ENCODE measurements around the gene EHD1.

The EHD1 gene

DNA sequence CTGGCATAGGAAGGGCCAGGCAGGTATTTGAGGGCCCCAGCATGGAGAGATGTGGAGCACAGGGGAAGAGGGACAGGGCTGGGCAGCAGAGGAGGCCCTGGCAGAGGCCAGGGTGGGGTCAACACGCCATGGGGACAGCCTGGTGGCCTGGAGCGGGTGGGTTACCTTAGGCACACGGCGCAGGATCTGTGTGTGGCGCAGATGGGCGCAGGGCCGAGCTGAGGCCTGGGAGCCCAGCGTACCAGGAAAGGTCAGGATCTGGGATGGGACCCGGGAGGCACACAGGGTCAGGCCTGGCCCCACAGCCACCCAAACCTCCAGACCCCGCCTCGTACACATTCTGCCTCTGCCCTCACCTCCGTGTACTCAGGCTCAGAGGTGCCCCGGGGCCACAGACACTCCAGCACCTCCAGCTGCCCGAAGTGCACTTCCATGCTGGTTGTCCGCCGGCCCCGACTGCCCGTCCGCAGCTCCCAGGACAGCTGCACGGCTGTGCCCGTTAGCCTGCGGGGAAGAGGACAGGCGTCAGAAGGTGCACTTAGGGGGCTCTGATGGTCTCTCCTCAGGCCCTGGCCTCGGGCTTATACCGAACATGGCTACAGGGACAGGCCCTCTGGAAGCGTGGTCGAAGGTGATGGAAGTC lies 32.2 kb upstream of the EHD1 start:
- in situ Hi-C loops (cut with MboI; ENCODE audit: low sequenced_read_pairs) = no loop called here

DNA sequence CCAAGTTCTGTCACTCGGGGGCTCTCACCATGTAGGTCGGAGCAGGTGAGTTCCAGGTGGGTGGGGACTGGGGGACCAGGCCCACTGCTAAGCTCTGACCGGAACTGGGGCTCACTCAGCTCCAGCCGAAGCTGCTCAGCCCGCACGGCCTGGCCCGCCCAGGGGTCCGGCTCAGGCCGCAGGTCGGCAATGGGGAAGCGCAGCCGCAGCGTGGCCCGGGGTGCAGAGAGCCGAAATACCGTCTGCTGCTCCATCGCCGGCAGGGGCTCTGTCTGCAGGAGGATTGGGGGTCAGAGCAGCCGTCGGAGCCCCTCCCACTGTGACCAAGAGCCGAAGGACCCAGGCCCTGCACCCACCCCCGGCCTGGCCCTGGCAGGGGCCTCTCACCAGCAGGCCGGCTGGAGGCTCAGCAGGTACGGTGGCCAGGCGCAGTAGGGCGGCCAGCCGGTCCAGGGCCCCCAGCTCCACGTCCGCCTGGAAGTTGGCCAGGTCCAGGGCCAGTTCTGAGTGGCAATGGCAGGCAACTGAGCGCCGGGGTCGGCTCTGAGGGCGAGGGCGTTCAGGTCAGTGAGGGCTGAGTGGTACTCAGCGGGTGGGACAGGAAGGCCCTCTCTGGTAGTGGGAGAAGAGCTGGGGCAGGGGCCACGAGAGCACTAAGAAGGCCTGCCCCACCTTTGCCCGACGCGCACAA lies 31.4 kb upstream of the EHD1 start:
- in situ Hi-C loops (cut with MboI; ENCODE audit: low sequenced_read_pairs) = no loop called here

DNA sequence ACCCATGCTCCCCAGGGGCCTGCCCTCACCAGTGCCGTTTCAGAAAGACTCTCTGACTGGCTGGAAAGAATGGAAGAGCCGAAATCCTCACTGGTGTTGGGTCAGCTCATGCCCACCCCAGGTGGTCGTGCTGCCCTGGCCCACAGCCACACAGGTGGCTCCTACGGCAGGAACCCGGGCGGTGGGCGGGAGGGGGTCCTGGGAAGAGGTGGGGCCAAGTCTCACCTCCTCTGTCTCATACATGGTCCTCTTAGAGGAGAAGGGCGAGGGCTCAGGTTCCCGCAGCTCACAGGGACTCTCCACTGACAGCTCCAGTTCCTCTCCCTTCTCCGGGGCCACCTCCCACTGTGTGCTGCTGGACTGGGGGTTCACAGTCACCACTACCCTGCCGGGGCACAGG lies 30.3 kb upstream of the EHD1 start:
- in situ Hi-C loops (cut with MboI; ENCODE audit: low sequenced_read_pairs) = no loop called here

DNA sequence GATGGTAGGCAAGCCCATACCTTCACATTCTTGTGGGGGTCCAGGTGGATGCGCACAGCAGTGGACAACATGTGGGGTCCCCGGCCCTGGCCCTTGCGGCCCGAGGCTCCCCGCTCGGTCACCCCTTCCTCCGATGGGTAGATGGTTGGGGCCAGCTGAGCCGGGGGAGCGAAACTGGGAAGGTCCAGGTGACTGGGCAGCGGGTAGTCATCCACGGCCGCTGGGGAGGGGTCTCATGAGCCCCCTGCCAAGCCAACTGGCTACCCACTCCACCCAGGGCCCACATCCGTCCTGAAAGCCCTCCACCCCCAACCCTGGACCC lies 27.9 kb upstream of the EHD1 start:
- in situ Hi-C loops (cut with MboI; ENCODE audit: low sequenced_read_pairs) = no loop called here

DNA sequence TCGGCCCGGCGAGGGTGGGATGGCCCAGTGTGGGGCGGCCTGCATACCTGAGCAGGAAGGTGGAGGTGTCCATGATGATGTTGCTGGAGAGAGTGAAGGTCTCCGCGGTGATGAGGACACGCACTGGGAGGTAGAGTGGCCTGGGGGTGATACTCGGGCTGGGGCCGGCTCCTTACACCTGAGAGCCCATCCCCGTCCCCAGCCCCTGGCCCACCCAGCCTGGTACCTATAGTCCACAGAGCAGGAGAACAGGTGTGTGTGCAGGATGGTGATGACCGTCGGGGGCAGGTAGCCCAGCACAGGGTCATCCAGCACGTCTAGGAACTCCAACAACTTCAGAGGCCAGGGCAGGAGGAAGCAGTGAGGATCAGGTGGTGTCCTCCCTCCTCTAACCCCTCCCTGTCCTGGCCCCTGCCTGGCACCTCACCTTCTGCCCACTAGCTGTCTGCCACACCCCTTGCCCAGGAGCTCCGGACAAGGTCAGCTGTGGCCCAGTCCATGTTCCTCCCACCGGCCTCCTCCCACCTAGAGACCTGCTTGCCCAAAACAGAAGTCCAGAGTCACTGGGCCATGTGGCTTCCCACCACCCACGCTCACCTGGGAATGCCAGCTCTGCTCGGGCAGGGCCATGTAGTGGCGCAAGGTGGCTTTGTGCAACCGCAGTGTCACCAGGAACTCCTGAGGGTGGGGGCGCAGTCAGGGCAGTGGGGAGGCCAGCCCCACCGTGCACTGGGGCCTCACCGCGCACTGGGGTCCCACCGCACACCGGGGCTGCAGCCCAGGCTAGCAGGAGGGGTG lies 27.3 kb upstream of the EHD1 start:
- in situ Hi-C loops (cut with MboI; ENCODE audit: low sequenced_read_pairs) = no loop called here

DNA sequence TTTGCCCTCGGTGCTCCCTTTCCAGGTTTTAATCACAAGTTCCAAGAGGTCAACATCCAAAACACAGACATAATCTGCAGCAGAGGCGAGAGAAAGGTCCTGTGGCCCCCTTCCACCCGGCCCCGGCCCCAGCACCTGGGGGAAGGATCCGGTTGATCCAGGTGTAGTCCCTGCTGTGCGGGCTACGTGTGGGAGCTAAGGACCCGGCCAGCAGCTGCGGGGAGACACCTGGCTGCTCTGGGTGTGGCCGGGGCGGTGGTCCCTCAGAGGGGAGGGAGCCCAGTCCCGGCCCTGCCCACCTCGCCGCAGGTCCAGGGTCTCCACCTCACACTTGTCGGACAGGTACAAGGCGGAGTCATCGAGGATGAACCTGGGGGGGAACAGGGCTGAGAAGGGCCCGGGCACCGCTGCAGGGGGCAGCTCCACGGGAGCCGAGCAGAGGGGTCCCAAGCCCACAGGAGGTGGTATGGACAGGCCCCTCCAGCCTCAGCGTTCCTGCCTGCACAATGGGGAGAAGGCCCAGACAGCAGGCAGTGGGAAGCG lies 24.9 kb upstream of the EHD1 start:
- in situ Hi-C loops (cut with MboI; ENCODE audit: low sequenced_read_pairs) = no loop called here

DNA sequence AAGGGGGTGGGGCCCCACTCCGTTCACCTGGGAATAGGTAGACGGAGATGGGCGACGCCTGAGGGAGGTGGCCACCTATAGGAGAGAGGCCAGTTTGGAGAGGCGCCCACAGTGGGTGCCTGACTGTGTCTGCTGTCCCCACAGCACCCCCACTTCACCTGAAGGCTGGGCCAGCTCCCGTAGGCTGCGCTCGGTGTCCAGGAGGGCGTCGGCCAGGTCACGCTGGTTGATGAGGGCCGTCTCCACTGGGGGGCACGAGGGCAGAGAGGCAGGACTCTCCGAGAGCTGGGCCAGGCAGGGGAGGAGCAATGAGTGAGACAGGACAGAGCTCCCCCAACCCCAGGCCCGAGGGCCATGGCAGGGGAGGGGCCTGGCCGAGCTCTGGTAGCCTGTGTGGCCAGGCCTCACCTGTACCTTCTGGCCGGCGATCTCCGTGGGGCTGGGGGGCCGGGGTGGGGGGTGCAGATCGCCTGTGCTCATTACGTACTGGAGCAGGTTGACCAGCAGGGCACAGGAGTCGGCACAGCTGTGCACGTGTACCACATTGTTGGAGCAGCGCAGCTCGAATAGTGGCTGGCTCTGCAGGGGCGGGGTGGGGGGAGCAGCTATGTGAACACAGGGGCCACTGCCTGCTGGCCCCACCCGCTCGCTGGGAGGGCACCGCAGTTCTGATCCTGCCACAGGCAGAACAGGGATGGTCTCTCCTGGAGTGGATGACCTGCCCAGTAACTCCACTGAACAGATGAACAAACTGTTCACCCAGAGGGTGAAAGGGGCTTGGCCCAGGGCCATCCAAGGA lies 23.9 kb upstream of the EHD1 start:
- in situ Hi-C loops (cut with MboI; ENCODE audit: low sequenced_read_pairs) = no loop called here

DNA sequence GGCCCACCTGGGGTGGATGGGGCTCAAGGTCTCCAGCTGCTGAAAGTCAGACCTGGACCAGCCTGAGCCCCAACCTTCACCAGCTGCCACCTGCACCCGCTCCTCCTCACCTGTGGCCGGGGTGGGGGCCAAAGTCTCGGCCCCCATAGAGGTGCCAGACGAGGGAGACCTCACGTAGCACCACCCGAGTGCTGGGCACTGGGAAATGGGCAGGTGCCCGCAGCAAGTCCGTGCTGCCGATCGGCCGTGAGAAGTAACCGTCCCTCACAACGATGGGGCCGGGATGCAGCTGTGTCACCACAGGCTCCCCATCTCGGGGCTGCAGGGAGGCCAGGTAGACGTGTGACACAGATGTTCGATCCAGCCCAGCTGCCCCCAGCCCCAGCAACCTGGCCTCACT lies 22.4 kb upstream of the EHD1 start:
- in situ Hi-C loops (cut with MboI; ENCODE audit: low sequenced_read_pairs) = no loop called here

DNA sequence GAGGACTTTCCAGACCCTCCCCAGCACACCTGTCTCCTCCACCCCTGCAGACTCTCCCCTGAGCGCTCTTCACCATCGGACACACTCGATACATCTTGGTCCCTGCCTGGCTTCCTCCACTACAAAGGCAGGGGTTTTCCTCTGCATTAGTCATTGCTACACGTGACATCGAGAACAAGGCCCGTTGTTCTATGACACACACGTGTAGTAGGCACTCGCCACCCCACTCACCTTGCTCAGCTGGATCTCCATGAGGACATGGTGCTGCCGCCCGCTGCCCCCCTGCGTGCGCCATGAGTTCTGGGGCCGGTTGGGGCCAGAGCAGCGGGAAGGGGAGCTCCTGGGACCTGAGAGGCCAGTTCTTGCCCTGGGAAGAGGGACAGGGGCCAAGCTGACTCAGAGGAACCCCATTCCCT lies 21.9 kb upstream of the EHD1 start:
- in situ Hi-C loops (cut with MboI; ENCODE audit: low sequenced_read_pairs) = no loop called here

DNA sequence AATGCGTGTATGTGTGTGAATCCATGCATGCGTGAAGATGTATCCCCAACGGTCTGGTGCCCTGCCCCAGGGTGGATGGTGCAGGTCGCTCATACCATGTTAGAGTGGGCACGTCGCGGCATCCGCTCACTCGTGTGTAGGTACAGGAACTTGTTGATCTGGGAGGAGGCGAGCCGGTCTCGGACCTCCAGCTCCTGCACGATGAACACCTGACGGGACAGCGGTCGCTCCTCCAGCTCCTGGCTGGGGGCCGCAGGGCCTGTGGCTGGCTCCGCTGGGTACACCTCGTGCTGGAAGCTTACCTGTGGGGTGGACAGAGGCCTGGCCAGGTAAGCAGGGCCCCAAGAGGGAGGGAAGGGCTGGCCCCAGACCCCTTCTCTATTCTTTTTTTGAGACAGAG lies 20.1 kb upstream of the EHD1 start:
- in situ Hi-C loops (cut with MboI; ENCODE audit: low sequenced_read_pairs) = no loop called here

DNA sequence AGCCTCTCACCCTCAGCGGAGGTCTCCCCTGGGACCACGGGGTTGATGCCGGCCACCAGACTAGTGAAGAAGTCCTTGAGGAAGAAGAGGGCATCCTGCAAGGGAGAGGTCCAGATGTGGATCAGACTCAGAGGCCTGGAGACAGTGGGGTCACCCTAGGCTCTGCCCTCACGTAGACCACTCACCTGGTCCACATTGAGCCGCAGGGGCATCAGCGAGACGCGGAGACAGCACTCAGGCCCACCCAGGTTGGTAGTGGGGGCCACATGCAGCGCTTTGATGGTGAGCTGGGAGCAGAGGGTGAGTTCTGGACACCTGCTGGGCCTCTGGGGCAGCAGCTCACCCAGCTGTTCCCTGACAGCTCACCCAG lies 19.6 kb upstream of the EHD1 start:
- in situ Hi-C loops (cut with MboI; ENCODE audit: low sequenced_read_pairs) = no loop called here

DNA sequence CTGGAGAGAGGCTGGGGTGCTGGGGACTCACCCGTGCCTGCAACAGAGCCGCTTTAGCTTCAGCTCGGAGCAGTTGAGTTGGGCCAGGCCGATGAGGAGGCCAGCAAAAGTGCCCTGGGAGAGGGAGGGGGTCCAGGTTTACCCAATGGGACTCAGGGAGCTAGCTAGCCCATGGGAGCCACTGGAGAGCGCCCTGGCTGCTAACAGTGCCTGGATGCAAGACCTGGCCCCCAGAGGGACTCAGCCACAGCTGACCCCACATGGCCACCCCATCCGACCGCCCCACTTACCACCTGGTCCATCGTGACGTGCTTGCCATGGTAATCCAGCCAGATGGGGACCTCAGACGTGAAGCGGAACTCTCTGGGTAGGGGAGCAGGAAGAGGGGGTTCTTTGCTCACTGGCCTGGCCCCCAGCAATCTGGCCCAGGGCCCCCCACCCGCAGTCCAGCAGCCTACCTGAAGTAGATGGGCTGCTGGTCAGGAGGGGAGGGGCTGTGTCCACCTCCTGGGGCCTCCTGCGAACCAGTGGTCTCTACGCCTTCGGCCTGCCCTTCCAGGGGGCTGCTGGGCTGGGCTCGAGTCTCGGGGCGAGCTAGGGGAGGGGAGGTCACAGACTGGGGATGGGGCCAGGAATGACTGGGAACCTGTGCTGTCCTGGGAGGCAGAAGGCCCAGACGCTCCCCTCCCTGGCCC lies 19.1 kb upstream of the EHD1 start:
- in situ Hi-C loops (cut with MboI; ENCODE audit: low sequenced_read_pairs) = no loop called here

DNA sequence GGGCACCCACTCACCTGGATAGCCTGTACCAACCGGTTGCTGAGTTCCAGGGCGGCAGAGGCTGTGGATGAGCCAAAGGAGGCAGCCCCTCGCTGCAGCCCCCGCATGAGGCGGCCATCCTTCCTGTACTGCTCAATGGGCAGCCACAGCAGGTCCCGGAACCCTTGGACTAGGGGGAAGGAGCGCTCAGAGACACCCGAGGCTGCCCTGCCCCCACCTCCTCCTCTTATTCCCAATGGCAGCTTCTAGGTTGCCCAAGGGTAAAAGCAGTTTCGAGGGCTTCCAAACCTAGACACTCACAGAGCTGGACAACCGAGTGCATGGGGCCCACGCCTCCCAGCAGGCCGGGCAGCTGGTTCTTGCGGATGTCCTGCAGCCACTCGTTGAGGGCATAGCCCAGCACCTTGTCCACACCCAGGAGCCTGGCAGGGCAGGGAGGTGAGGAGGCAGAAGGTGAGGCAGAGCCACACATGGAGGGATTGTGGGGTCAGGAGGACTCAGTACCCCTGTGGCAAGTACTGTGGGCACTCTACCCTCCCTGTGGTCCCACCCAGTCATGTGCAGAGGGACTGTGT lies 18.1 kb upstream of the EHD1 start:
- in situ Hi-C loops (cut with MboI; ENCODE audit: low sequenced_read_pairs) = no loop called here

DNA sequence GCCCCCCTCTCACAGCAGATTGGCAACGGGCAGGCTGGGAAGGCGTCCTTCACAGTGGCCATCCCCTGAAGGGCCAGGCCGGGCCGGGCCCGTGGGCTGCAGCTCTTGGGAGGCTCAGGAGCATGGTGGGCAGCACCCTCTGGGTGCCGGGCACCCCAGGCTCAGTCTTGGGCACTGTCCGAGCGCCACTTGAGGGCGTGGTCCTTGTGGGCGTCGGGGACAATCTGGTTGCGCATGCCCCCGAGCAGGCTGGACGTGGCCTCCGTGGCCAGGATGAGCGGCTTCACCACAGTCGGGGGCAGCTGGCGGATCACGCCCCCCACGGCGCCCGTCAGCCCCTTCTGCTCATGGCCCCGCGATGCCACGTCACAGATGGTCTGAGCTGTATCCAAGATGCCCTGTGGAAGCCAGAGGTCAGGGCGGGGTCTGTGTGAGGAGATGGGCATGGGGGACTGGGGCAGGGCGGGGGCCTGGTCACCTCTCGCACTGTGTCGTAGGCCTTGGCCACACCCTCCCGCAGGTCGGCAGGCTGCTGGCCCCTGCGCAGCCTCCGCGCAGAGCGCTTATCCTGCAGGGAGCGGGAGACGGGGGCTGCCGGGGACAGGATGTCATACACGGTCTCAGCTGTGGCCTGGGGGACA lies 16.5 kb upstream of the EHD1 start:
- in situ Hi-C loops (cut with MboI; ENCODE audit: low sequenced_read_pairs) = no loop called here

DNA sequence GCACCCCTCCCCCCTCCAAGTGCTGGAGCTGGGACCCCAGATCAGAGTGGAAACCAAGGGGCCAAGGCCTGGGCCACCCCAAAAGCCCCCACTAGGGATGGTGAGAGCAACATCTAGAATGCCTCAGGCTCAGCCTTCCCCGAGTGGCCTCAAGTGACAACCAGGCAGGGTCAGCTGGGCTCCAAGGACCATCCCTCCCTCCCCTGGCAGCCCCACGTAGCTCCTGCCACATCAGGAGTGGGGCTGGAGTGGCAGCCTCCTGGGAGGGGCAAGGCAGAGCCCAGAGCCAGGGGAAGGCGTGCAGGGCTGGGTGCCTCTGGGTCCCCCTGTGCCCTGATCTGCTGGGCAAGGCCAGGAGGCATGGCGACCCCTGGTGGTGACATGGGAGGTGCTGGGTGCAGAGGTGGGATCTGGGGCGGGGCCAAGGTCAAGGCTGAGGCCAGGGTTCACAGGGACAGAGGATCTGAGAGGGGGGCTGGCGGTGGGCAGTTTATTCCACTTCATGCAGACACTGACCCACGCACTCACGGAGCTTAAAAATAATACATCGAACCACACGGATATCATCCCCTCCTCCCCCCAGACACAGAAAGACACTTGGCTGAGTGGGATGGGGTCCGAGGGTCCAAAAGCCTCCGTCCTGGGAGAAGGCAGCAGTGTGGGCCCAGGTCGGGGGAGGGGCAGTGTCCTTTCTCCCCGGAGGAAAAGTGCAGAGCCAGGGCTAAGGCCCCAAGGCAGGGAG lies 15.8 kb upstream of the EHD1 start:
- in situ Hi-C loops (cut with MboI; ENCODE audit: low sequenced_read_pairs) = no loop called here

DNA sequence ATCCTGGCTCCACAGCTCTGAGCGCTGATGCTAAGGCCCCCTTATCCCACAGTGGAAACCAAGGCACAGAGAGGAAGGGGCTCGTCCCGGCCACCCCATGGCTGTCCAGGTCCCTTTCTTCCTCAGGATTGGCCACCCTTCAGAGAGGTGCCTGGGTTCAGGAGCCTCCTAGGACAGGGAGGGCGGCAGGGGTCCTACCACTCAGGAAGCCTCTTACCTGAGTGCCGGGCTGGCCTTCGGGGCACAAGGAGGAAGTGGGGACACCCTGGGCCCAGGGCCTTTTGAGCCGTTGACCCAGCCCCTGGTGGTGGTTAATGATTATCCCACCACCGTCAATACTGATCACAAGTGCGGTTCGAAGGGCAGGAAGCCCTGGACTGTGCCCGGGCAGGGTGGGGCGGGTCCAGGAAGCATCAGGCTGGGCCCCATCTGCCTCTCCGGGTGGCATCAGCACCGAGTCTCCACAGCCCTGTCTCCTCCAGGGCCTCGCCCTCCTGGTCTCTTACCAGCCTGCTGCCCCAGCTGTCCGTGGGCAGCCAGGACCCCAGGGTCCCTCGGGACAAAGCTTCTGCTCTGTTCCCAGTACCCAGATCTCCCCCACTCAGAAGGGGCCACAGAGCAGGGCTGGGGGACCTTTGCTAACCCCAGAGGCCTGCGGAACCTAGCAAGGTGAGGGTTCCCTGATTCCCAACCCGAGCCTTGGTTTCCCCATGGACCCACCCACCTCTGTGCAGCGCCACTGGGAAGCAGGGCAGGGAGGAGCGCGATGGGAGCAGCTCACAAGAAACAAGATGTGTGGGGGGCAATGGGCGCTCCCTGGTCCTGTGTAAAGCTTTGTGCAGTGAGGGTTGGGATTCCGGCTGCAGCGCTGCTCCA lies 15.0 kb upstream of the EHD1 start:
- in situ Hi-C loops (cut with MboI; ENCODE audit: low sequenced_read_pairs) = no loop called here

DNA sequence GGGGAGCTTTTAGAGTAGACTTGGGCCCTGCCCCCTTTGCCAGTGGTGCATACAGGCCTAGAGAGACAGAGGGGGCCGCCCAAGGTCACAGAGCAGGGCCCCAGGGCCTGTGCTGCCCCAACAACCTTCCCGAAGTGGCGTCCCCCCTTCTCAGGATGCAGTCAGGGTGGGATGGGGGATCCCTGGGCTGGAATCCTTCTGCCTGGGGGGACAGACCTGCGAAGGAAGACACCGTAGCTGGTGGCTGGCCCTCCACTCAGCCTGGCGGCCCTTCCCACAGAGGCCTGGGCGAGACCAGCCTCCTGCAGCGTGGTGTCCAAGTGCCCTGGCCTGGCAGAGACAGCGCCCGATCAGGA lies 14.4 kb upstream of the EHD1 start:
- in situ Hi-C loops (cut with MboI; ENCODE audit: low sequenced_read_pairs) = no loop called here

DNA sequence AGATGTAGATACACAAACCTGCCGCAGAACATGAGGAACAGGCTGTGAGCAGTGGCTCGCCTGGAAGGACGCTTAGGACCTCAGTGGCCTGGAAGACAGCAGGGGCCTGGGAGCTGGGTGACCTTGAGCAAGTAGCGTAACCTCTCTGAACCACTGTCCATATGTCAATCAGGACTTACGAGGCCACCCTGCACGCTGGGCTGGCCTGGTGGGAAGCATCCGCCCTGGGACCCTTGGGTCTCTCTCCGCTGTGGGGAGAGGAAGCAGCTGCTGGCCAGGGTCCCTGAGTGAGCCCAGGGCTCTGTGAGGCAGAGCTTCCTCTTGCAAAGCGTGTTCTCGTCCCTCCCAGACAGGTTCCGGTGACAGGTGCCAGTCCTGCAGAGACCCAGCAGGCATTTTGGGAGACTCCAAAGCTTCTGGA lies 14.0 kb upstream of the EHD1 start:
- in situ Hi-C loops (cut with MboI; ENCODE audit: low sequenced_read_pairs) = no loop called here
